ENCODE measurements around the gene ORC6.

The ORC6 gene

GRCh38 chr16:46743232-46743719 lies 53.8 kb downstream of the ORC6 start:
- no peaks in the 10 kb centered on the region for H3K9me3 ChIP-seq (ENCODE audit: control insufficient read depth, low read length)
- no peak overlapping the region for H3K4me3 ChIP-seq (ENCODE audit: low read length)
- no peaks in the 10 kb centered on the region for H3K36me3 ChIP-seq (ENCODE audit: control insufficient read depth, insufficient read depth, low read length)
- no peaks in the 10 kb centered on the region for H3K27me3 ChIP-seq (ENCODE audit: control insufficient read depth, insufficient read depth, low read length)
- H3K4me1 ChIP-seq (ENCODE audit: control insufficient read depth, insufficient read depth, low read length), result no peaks in the 10 kb centered on the region
- no peak overlapping the region for H3K9ac ChIP-seq (ENCODE audit: low read length)

GRCh38 chr16:46745617-46746016 lies 56.2 kb downstream of the ORC6 start:
- no peaks in the 10 kb centered on the region for H3K4me1 ChIP-seq (ENCODE audit: control insufficient read depth, insufficient read depth, low read length)
- H3K9me3 ChIP-seq (ENCODE audit: control insufficient read depth, low read length), result no peaks in the 10 kb centered on the region
- H3K27me3 ChIP-seq (ENCODE audit: control insufficient read depth, insufficient read depth, low read length), result no peaks in the 10 kb centered on the region
- H3K9ac ChIP-seq (ENCODE audit: low read length), result no peak overlapping the region
- H3K4me3 ChIP-seq (ENCODE audit: low read length), result no peak overlapping the region
- no peaks in the 10 kb centered on the region for H3K36me3 ChIP-seq (ENCODE audit: control insufficient read depth, insufficient read depth, low read length)

- Histone ChIP-seq H3K9me3 (ENCODE audit: control insufficient read depth, low read length) (no peaks in the 10 kb centered on the region), H3K4me3 (ENCODE audit: low read length) (no peak overlapping the region), H3K4me1 (ENCODE audit: control insufficient read depth, insufficient read depth, low read length) (no peaks in the 10 kb centered on the region), H3K27me3 (ENCODE audit: control insufficient read depth, insufficient read depth, low read length) (no peaks in the 10 kb centered on the region), H3K36me3 (ENCODE audit: control insufficient read depth, insufficient read depth, low read length) (no peaks in the 10 kb centered on the region), H3K9ac (ENCODE audit: low read length) (no peak overlapping the region)
Observed at GRCh38 chr16:46746821-46747776, 57.6 kb downstream of the ORC6 start.
